NB4 (cell line): ENCODE results near the gene CSNK2A3.

Experiments
- CTCF ChIP-seq: IDR thresholded peaks from one replicate; pipeline ENCODE4 v1.5.1; 2012; ENCODE audit warnings: low read depth, low read length
- MAX ChIP-seq: IDR thresholded peaks from 2 replicates; pipeline ENCODE4 v1.6.1; 2011; ENCODE audit warnings: low read depth, low read length

GRCh38 chr11:11387207-11387606 is 34.2 kb upstream of the CSNK2A3 start:
- TF ChIP-seq CTCF (no peak), MAX (no peak)
